Measurements from ENCODE around the gene PLCL1. TPM values are rescaled to one million over a fixed set of nuclear protein-coding genes. Genes with fewer than 3 reads are reported as not detected.

The PLCL1 gene
- 0.20 TPM for total RNA-seq

DNA sequence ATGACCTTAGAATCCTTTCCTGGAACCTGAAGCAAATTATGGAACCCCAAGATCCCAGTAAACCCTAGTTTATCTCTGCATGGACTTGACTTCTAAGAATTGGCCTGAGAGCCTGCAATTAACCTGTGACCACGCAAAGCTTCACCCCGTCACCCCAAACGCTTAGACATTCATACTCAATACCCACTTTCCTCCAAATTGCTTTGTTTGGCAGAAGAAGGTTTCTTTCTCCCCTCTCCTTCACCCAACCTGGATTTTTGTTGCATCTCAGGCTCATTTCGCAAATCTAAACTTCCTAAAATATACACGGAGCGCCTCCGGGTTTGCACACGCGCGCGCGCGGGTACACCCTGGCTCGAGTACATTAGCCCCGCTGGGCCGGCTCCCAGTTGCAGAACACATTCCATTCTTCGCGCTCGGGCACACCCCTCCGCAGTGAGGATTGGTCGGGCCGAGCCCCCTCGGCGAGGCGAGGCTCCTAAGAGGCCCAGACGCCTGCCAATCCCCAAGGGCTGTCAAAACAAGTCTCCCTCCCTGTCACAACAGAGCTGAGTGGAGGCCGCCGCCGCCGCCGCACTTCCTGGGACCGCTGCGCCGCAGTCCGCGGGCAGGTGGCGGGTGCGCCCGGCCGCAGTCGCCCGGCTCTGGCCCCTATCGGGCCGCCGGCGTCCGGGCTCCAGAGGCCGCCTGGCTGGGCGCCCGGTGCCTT lies at the start of gene PLCL1:
Gene PLCL1, plus strand, starts transcription at position 545 of the 709 bp plus-strand sequence.
- ATAC-seq: peak; percentile 99

DNA sequence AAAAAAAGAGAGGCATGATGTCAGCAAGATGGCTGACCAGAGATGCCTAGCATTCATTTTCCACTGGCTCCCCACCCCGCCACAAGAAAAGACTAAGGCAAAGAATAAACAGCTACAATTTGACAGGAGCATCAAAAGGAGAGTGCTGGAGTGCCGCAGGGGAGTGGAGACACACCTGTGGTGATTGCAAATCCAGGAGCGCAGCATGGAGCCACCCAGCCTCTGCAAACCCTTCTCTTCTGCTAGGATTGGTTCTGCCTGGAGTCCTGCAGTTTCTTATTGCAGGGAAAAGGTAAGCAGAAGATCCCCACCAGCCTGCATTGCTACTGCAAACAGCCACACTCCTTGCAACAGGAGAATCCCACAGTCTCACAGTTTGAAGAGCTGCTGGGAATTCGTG lies 45.4 kb upstream of the PLCL1 start:
- ATAC-seq: no peak

DNA sequence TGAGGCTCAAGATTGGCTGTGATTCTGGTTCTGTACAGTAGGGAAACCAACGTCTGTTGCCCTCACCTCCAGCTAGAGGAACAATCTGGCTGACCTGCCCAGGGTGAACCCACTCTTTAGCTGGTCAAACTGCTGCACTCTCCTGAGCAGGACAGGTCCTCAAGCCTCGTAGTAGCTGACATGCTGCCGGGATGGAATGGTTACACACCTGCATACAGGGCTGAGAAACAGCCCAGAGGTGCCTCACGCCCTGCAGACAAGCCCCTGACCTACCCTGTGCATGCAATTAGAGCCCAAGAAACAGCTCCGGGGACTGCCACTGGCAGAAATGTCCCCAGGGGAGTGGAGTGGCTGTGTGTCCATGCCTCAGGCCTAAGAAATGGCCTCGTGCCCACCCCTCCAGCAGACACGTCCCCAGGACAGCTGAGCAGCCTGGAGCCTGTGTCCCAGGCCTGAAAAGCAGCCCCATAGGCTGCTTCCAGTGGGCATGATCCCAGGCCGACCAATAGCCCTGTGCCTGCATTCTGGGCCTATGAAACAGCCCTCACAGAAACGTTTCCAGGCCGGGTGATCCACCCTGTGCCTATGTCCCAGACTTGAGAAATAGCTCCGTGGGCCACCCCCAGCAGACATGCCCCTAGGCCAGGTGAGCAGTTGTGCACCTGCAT lies 44.6 kb upstream of the PLCL1 start:
- ATAC-seq: no peak

DNA sequence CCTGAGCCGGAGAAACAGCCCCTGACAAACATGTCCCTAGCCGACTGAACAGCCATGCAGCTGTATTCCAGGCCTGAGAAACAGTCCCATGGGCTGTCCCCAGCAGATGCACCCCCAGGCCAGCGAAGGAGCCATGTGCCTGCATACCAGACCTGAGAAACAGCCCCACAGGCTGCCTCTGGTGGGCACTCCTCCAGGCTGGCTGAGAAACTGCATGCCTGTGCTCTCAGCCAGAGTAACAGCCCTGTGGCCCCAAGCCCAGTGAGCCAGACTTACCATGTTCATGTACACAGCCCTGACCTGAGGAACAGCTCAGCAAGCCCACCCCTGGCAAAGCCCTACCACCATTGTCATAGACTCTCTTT lies 44.1 kb upstream of the PLCL1 start:
- no peak for ATAC-seq

DNA sequence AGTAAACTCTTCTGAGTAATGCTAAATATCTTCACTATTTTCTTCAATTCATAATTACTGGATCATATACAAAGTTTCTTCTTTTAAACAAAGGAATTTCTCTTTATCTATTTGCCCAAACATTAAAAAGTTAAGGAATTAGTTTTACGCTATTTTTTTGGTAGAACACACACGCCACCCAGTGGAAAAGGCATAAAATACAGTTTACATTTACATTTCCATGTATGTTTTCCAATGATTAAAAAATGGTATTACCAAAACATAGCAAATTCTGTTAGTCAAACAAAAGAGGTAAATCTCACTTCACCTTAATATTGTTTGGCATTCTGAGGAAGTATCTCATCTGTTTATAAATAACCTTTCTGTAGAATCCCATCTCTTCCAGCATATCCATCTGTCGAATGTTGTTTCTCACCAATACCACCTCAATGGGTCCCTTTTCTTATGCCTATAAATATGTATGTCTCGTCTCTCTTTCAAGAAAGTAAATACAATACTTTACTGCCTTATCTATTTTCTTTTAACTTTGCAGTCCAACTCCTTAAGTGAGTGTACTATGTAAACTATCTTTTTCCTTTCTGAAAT lies 26.5 kb upstream of the PLCL1 start:
- no peak for ATAC-seq

DNA sequence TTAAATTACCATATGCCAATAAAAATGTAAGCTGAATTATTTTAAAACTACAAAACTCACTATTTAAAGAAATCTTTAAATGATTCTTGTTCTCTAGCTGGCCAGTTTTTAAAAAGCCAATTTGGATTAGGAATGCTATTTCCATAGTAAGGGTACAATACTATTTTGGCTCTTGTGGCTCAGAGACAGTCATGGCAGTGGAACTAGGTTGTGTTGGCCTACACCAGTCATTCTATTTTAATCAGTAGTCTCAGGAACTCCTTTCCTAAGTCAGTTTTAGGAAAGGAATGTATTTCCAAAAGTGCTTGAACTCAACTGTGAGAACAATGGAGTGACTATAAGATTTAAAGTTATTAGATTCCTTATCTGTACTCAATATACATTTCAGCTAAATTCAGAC lies 25.1 kb upstream of the PLCL1 start:
- ATAC-seq: no peak

DNA sequence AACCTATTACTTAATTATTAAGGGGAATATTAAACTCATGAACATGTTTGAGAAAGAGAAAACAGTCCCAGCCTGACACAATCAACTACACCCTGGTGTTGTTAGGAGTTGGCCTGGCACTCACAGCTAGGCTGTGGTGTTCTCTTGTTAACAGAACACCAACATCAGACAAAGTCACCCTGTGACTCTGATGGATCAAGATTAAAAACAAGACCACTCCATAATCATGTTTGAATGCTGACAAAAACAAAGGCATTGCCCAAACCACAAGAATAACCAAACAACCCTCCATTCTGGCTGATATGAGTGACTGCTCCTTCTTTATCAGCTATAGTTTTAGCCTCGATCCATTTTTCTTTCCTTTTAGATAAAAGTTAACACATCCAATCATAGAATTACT lies 22.3 kb upstream of the PLCL1 start:
- ATAC-seq: no peak

DNA sequence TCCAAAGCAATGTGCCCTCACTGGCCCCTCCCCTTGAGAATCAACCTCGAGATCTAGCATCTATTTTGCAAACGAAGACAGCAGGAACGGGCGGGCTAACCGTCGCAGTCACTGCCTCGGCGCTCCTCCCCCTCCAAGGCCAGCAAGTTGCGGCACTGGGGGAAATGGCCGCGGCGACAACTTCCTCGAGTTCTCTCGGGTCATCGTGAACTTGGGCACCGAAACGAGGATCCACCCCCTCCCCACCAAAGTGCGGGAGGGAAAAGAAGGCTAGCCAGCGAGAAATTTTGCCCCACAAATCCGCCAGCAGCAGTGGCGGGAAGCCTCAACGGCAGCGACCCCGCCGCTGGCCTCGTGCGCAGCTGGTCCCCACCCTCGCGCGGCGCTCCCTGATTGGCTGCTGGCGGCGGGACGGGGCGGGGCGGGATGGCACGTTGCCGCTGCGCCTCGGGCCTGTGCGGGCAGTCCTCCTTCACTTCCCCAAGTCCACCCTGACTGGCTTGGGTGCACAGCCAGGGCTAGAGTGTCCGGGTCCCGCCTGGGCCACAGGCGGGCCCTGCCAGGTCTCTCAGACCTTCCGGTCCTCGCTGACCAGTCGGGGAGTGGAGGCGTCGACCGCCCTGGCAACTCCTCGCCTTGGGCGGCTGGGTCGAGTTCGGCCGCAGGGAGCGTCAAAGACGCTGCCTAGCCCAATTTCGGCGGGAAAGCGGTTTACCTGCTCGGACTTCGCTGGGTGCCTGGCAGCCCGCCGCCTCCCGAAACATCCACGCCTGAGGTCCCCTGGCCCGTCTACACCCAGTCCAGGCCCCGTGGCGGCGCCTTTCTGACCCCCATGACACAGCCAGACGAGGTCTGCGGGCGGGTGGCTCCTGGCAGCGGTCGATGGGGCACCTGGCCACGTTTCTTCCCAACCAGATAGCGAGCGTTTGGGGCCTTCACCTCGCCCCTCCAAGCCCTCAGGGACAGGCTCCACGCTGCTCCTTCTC lies 19.1 kb upstream of the PLCL1 start, which contains the start of gene BOLL:
Gene BOLL, minus strand, starts transcription at position 364 of the 986 bp plus-strand sequence. CDS start 3,469 bp downstream, outside the sequence.
- no peak for ATAC-seq

DNA sequence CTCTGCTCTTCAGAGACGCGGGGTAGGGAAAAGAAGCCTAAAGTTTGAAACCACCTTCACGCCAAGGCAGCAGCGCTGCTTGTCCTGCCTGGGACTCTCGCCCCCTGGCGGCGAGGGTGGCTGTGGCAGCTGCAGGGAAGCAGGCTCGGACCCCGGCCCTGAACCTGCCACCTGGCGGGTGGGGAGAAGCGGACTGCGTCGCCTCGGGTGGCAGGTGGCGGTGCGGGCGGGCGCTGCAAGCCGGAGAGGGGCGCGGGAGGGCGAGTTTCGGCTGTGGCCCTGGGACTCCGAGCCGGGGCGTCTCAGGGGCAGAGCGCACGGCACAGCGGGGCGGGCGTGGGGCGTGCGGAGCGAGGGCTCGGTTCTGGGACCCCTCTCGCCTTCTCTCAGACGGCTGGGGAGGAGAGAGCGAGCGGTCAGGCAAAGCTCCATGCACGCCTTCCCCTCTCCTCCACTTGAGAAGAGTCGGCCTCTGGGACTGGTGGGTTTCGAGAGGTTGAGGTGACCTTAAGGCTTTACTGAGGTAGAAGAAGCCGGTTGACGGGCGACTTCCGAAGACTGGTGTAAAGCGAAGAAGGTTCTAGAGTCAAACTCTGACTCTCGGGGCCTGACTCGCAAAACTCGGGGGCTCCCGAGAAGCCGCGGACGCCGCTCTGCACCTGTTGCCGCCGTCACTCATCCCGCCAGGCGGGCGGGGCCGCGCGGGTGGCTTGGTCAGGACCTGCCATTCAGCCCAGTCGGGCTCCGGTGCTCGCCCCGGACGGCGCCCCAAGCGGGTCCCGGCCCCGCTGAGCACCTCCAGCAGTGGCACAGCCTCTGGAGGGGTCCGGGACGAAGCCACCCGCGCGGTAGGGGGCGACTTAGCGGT lies 18.1 kb upstream of the PLCL1 start:
- peak; percentile 15 for ATAC-seq

DNA sequence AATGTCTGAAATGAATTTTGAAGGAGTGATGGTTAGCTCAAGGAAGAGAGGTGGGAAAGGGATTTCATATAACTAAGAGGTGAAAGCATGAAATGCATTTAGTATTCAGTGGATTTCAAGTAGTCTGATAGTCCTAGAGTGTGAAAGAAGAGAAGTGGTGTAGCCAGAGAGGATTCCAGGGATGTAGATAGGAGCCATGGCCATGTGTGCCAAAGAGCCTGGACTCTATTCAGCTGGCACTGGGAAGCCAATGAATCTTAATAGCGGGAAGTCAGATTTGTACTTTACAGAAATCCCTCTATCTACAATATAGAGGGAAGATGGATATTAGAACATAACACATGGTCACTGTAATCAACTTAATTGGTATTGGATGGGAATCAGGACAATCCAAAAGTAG lies 10.9 kb upstream of the PLCL1 start:
- no peak for ATAC-seq

DNA sequence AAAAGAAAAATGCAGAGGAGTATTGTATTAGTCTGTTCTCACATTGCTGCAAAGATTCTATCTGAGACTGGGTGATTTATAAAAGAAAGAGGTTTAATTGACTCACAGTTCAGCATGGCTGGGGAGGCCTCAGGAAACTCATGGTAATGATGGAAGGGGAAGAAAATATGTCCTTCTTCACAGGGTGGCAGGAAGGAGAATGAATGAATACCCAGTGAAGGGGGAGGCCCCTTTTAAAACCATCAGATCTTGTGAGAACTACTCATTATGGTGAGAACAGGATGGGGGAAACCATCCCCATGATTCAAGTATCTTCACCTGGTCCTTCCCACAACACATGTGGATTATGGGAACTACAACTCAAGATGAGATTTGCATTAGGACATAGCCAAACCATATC lies 9.1 kb upstream of the PLCL1 start:
- no peak for ATAC-seq

DNA sequence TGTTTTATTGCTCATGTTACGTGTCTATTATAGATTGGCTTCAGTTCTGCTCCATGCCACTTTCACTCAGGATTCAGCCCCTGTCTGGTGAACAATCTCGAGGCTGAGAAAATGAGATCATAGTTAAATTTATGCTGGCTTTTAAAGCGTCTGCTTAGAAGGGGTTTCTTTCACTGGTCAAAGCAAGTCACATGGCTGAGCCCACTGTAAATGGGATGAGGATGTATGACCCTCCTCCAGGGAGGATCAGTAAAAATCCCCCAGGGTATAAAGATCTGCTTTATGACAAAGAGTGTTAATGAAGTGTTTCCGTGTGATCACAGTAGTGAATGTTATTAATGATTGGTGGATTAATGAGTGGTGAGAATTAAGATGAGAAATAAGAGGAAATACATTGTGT lies 6.2 kb upstream of the PLCL1 start:
- ATAC-seq: no peak

DNA sequence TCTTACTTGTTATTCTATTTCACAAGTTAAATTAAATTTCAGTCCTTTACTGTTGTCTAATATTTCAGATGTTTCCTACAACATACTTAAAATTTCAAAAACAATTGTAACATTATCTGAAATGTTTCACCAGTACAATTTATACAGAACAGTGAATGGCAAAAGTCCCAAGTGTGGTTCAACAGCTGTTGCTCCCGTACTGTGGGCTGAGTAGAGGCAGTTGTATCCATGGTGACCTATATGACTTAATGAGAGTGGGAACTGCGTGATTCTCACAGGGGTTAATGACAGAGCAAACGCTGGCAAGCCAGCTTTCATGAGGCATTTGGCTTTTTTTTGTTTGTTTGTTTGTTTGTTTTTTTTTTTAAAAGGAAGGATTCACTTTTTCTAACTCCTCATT lies 5.3 kb upstream of the PLCL1 start:
- no peak for ATAC-seq

DNA sequence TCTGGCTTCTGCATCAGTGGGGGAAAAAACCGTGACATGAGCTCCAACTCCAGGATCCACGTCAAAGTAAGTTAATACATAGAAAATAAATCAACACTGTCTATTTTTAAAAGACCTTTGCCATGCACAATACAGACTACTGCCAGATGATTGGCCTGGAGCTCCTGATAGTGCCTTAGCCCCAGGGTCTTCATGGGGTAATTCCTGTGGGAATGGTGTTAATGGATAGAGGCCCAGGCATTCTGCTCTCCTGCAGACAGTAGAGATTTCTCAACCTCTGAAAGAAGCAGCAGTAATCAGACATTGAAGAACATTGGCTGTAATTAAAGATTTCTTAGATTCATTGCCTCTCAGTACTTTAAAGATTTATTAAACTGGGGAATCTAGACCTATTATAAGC lies 4.3 kb upstream of the PLCL1 start:
- no peak for ATAC-seq

DNA sequence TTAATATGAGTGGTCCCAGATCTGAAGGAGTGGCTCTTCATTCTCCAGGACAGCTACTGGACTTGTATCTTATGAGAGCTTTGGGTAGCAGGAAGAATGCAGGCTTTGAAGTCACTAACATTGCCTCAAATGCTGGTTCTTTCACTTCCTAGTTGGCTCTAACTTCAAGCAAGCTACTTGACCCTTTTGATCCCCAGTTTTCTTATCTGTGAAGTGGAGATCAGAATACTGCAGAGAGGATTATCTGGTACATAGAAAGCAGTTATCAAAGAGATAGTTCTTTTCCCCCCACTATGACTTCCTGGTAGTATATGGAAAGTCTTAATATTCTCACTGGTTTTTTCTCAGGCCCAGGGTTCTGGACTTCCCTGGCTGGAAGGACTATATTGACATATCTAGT lies 3.4 kb upstream of the PLCL1 start:
- ATAC-seq: no peak

DNA sequence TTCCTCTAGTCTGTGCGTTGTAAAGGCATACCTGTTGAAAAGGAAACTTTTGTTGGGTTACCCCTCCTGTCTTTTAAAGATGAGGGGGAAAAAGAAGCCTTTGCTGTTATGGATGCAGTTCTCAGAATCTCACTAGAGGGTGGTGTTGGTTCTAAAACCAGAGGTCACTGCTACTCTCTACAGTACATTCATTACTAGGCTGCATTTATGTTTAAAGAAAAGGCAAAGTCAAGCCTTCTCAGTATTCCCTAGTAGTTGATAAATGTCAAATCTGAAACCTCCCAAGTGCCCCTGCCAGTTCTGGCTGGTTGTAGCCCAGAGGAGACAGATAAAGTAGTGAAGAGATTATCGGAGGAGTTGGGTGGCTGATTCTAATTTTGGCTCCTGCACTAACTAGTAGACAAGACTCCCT lies 1.4 kb upstream of the PLCL1 start:
- peak; percentile 52 for ATAC-seq

DNA sequence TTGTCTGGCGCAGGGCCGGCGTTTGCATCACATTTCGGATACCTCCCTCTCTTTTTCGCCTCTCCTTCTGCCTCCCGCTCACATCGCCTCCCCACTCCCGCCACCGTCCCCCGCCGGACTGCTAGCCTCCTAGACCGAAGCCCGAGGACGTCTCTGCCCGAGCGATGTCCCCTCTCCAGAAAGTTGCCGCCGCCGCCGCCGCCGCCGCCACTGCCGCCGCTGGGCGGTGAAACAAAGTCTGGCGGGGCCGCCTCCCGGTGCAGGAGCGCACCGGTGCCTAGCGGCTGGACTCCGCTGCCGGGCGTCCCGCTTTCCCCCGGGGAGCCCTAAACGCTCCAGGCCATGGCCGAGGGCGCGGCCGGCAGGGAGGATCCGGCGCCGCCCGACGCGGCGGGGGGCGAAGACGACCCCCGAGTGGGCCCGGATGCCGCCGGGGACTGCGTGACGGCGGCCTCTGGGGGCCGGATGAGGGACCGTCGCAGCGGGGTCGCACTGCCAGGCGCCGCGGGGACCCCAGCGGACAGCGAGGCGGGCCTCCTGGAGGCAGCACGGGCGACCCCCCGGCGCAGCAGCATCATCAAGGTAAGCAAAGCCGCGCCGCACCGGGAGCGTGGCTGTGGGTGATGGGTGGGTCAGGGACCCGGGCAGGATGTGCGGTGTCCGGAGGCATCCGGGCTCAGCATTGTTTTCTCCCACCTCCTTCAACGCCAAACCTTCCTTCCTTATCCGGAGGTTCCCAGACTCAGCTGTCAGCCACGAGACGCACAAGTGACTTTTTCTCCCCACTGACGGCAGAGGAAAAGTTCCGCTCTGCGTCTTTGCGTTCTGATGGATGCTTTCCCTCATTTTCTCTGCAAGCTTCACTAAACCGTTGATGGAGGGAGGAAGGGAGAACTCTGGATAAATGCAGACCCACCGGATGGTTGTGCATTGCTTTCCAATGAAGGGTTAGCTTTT lies 643 bp downstream of the PLCL1 start:
- peak; percentile 34 for ATAC-seq

DNA sequence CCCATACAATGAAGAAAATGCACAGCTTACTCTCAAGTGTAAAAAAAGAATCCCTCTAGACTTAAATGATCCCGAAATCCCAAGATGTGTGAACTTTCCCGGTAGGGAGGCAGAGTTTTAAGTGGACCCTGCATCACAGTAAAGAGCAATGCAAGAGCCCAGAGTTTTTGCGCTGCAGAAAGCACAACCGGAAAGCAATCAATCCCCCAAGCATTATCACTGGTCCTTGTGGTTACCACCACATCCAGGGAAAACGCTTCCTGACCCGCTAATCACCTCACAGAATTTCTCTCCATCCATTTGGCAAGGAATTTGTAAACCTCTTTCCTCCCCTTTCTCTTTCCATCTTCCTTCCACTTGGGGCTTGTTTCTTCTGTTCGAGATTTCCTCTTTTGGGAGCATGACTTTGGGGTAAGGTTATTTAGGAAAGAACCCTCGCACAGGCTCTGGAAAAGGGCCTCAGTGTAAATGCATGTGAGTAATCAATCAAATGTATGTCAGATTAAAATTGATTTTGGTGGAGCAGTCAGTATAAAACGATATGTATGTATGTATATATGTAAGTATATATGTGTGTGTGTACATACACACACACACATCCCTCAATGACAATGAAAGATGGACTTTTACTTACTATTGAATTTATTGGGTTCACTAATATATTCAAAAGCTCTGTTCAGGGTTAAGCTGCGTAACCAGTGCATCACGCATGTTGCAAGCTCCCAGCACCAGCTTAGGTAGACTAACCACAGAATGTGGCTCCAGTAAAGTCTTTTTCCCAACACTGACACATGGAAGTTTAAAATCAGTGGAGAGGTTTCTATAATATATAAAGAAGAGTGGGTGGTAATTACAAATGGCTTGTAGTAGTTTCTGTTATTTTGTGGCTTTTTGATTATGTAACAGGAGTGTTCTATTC lies 1.6 kb downstream of the PLCL1 start:
- ATAC-seq: no peak

DNA sequence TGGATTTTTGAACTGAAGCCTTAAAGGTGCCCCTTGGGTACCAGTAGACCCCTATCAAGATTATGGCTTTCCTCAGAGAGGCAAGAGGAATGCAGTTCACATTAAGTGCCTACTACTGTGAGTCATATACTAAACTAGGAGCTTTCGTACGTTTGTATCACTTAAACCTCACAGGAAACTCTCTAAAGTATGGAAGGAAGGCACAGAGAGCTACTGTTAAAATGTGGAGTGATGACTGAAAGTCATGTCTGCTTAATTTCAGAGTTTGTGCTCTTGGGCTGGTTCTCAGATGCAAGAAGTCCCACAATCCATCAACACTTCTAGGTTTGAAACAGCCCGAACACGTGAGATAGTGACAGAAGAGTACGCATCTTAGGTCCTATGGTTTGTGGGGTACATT lies 4.7 kb downstream of the PLCL1 start:
- ATAC-seq: no peak

Data from esophagus mucosa (tissue), 1 donor.